Esophagus squamous epithelium (tissue), 5 donors: ENCODE measurements around the gene QKI. TPM values are rescaled to one million over a fixed set of nuclear protein-coding genes. Genes with fewer than 3 reads are reported as not detected.

ENCODE experiments used
- DNase-seq: peaks from one replicate; lab custom pipeline; 2025; lab: John Stamatoyannopoulos, UW
- H3K27ac ChIP-seq, 4 donors: fragments of 200-600 bp; sonication (generic); one replicate each; pipeline ENCODE4 v1.5.1; 2016 to 2019; ENCODE audit warnings: mild to moderate bottlenecking in 1 of 4
- H3K27me3 ChIP-seq, 4 donors: fragments of 200-600 bp; sonication (generic); 1 replicate in 3 of 4; 2 replicates in 1 of 4; pipeline versions ENCODE4 v1.5.1 to v1.6.0; 2017 to 2021; ENCODE audit warnings: antibody characterized with exemption in 1 of 4
- H3K36me3 ChIP-seq, 3 donors: fragments of 200-600 bp; sonication (generic); one replicate each; pipeline ENCODE4 v1.5.1; 2016 to 2019
- H3K4me1 ChIP-seq, 3 donors: fragments of 200-600 bp; sonication (generic); one replicate each; pipeline ENCODE4 v1.5.1; 2017 to 2019
- H3K4me3 ChIP-seq, 4 donors: fragments of 200-600 bp; sonication (generic); 1 replicate in 3 of 4; 2 replicates in 1 of 4; pipeline ENCODE4 v1.5.1; 2016 to 2019; ENCODE audit warnings: mild to moderate bottlenecking in 2 of 4, moderate library complexity in 1 of 4
- H3K9me3 ChIP-seq, 3 donors: fragments of 200-600 bp; sonication (generic); one replicate each; pipeline ENCODE4 v1.5.1; 2016 to 2019
- CTCF ChIP-seq, 6 experiments: fragments of 450-650 bp in 4 of 6; fragments of 200-600 bp in 2 of 6; sonication (generic) in 2 of 6; IDR thresholded peaks; one replicate each; pipeline ENCODE4 v1.5.1; 2016 to 2019; ENCODE audit warnings: antibody characterized with exemption in 6 of 6, mild to moderate bottlenecking in 4 of 6, moderate library complexity in 4 of 6
- POLR2A ChIP-seq, 4 donors: fragments of 450-650 bp; IDR thresholded peaks; one replicate each; pipeline ENCODE4 v1.6.1; 2017; ENCODE audit warnings: antibody characterized with exemption in 4 of 4, mild to moderate bottlenecking in 4 of 4, moderate library complexity in 3 of 4
- WGBS, 2 donors: methylation state at CpG; one replicate each; pipeline ENCODE4 v1.1.5; 2018; 5-methylcytosine and 5-hydroxymethylcytosine counted together
- intact Hi-C: fragments of 100-400 bp; cut with DNase I; formaldehyde crosslinking; loops from one replicate; pipeline ENCODE4 v1.15.0; 2022
- total RNA-seq, 4 donors: library from RNA; depleted of rRNA; stranded (reverse); fragments of >200 nt; gene quantifications; one replicate each; pipeline ENCODE4 v1.1.0, GENCODE V29; 2016
- donor health status: DM: yes; HTN: yes; CAD: no.

The QKI gene
- total RNA-seq, 4 donors from 2014 or later = 46.2 to 149 (median 65.4) TPM

GRCh38 chr6:163554663-163555062 lies 140.1 kb downstream of the QKI start:
- Histone ChIP-seq H3K27ac (no peak overlapping the region), H3K36me3 (peaks cover 0 to 40% (median 0%) of the 10 kb centered on the region in 3 donors), H3K9me3 (no peaks in the 10 kb centered on the region), H3K4me1 (no peaks in the 10 kb centered on the region), H3K27me3 (no peaks in the 10 kb centered on the region), H3K4me3 (no peak overlapping the region)
- no peak for DNase-seq
- intact Hi-C loops = no loop called here
- TF ChIP-seq CTCF (IDR thresholded peaks at IDR 0.05) = peak; percentile 14 to 66 (median 38)
- TF ChIP-seq POLR2A (IDR thresholded peaks at IDR 0.05) = no peak
- WGBS, 2 donors = 77 to 84% methylated on average over 4 of the region's 4 CpGs

GRCh38 chr6:163559661-163560060 lies 145.1 kb downstream of the QKI start:
- intact Hi-C loops = no loop called here
- H3K9me3 ChIP-seq = no peaks in the 10 kb centered on the region
- no peaks in the 10 kb centered on the region for H3K4me1 ChIP-seq
- no peak overlapping the region for H3K4me3 ChIP-seq
- no peaks in the 10 kb centered on the region for H3K27me3 ChIP-seq
- peaks cover 0 to 56% (median 0%) of the 10 kb centered on the region in 3 donors for H3K36me3 ChIP-seq
- 59 to 79% methylated on average over 3 of the region's 3 CpGs for WGBS, 2 donors
- no peak for TF ChIP-seq POLR2A (IDR thresholded peaks at IDR 0.05)
- DNase-seq = no peak
- H3K27ac ChIP-seq = no peak overlapping the region

GRCh38 chr6:163563318-163563717 lies 148.8 kb downstream of the QKI start:
- H3K9me3 ChIP-seq = no peaks in the 10 kb centered on the region
- 84 to 89% methylated on average over 8 of the region's 8 CpGs for WGBS, 2 donors
- no peak overlapping the region for H3K27ac ChIP-seq
- no peak for DNase-seq
- peaks cover 0 to 90% (median 0%) of the 10 kb centered on the region in 3 donors for H3K36me3 ChIP-seq
- intact Hi-C loops = no loop called here
- no peak overlapping the region for H3K4me3 ChIP-seq
- no peaks in the 10 kb centered on the region for H3K4me1 ChIP-seq
- TF ChIP-seq CTCF (IDR thresholded peaks at IDR 0.05) = no peak
- TF ChIP-seq POLR2A (IDR thresholded peaks at IDR 0.05) = no peak
- no peaks in the 10 kb centered on the region for H3K27me3 ChIP-seq

GRCh38 chr6:163564534-163564933 lies 150.0 kb downstream of the QKI start:
- 74 to 85% methylated on average over 3 of the region's 3 CpGs for WGBS, 2 donors
- Histone ChIP-seq H3K9me3 (no peaks in the 10 kb centered on the region), H3K27ac (no peak overlapping the region), H3K36me3 (peaks cover 0 to 86% (median 0%) of the 10 kb centered on the region in 3 donors), H3K4me1 (no peaks in the 10 kb centered on the region), H3K4me3 (no peak overlapping the region), H3K27me3 (no peaks in the 10 kb centered on the region)
- no peak for DNase-seq
- TF ChIP-seq POLR2A (IDR thresholded peaks at IDR 0.05) (no peak), CTCF (IDR thresholded peaks at IDR 0.05) (no peak)
- intact Hi-C loops = no loop called here

GRCh38 chr6:163565140-163565539 lies 150.6 kb downstream of the QKI start:
- Histone ChIP-seq H3K27ac (no peak overlapping the region), H3K4me3 (no peak overlapping the region), H3K4me1 (no peaks in the 10 kb centered on the region), H3K27me3 (no peaks in the 10 kb centered on the region), H3K9me3 (no peaks in the 10 kb centered on the region), H3K36me3 (peaks cover 0 to 80% (median 0%) of the 10 kb centered on the region in 3 donors)
- intact Hi-C loops = no loop called here
- no peak for DNase-seq
- 75 to 78% methylated on average over 4 of the region's 4 CpGs for WGBS, 2 donors
- TF ChIP-seq CTCF (IDR thresholded peaks at IDR 0.05) (no peak), POLR2A (IDR thresholded peaks at IDR 0.05) (no peak)

- no peak for DNase-seq
- no peak overlapping the region for H3K27ac ChIP-seq
- no peaks in the 10 kb centered on the region for H3K4me1 ChIP-seq
- no peaks in the 10 kb centered on the region for H3K9me3 ChIP-seq
- no peak overlapping the region for H3K4me3 ChIP-seq
- no peaks in the 10 kb centered on the region for H3K27me3 ChIP-seq
- peaks cover 0 to 84% (median 2%) of the 10 kb centered on the region in 3 donors for H3K36me3 ChIP-seq
- 62 to 77% methylated on average over 1 of the region's 1 CpG for WGBS, 2 donors
- intact Hi-C loops = no loop called here
- no peak for TF ChIP-seq POLR2A (IDR thresholded peaks at IDR 0.05)
- no peak for TF ChIP-seq CTCF (IDR thresholded peaks at IDR 0.05)
These were observed 151.5 kb downstream of the QKI start for GRCh38 chr6:163566056-163566455.
